SK-N-SH treated with all-trans-retinoic acid at 6 μM for 48 hours (cell line): Measurements from ENCODE around the gene LRCOL1.

Experiments
- ATAC-seq: fragments of 200-7000 bp; cut with Tn5 transposase; 3 replicates; pipeline ENCODE4 v1.9.1; 2020; ENCODE audit warnings: mild to moderate bottlenecking, moderate library complexity
- ARNTL ChIP-seq: fragments of 450-650 bp; formaldehyde crosslinking; IDR thresholded peaks from 2 replicates; pipeline ENCODE4 v1.5.0; 2020; ENCODE audit warnings: low read depth, mild to moderate bottlenecking, moderate library complexity, borderline replicate concordance
- ESRRG ChIP-seq: fragments of 250-450 bp; sonication (Bioruptor Pico); IDR thresholded peaks from 2 replicates; pipeline ENCODE4 v1.6.1; 2021; ENCODE audit warnings: mild to moderate bottlenecking
- GLIS3 ChIP-seq: fragments of 250-450 bp; sonication (Bioruptor Pico); IDR thresholded peaks from 2 replicates; pipeline ENCODE4 v1.5.0; 2020; ENCODE audit warnings: mild to moderate bottlenecking, moderate library complexity
- OSR1 ChIP-seq: fragments of 250-450 bp; sonication (Bioruptor Pico); IDR thresholded peaks from 2 replicates; pipeline ENCODE4 v1.8.0; 2022; ENCODE audit warnings: moderate library complexity, mild to moderate bottlenecking, inconsistent platforms
- PPARA ChIP-seq: fragments of 250-450 bp; sonication (Bioruptor Pico); IDR thresholded peaks from 2 replicates; pipeline ENCODE4 v1.5.0; 2020; ENCODE audit warnings: mild to moderate bottlenecking, borderline replicate concordance
- SNAI2 ChIP-seq: fragments of 250-450 bp; sonication (Bioruptor Pico); IDR thresholded peaks from 2 replicates; pipeline ENCODE4 v1.5.0; 2020; ENCODE audit warnings: mild to moderate bottlenecking, moderate library complexity
- TCF4 ChIP-seq: fragments of 250-450 bp; sonication (Bioruptor Pico); IDR thresholded peaks from 2 replicates; pipeline ENCODE4 v1.8.0; 2021; ENCODE audit warnings: mild to moderate bottlenecking, moderate library complexity, borderline replicate concordance
- TOX ChIP-seq: fragments of 250-450 bp; sonication (Bioruptor Pico); IDR thresholded peaks from 2 replicates; pipeline ENCODE4 v1.8.0; 2021; ENCODE audit warnings: mild to moderate bottlenecking, moderate library complexity, borderline replicate concordance
- ZC3H10 ChIP-seq: fragments of 250-450 bp; sonication (Bioruptor Pico); IDR thresholded peaks from 2 replicates; pipeline ENCODE4 v1.5.1; 2021; ENCODE audit warnings: mild to moderate bottlenecking, moderate library complexity
- ZFP3 ChIP-seq: fragments of 250-450 bp; sonication (Bioruptor Pico); IDR thresholded peaks from 2 replicates; pipeline ENCODE4 v1.5.0; 2020; ENCODE audit warnings: mild to moderate bottlenecking, moderate library complexity
- ZFP30 ChIP-seq: fragments of 450-650 bp; formaldehyde crosslinking; IDR thresholded peaks from 2 replicates; pipeline ENCODE4 v1.5.0; 2022; ENCODE audit warnings: mild to moderate bottlenecking, moderate library complexity
- ZNF565 ChIP-seq: fragments of 450-650 bp; formaldehyde crosslinking; conservative IDR thresholded peaks from 2 replicates; pipeline ENCODE4 v1.5.0; 2020; ENCODE audit warnings: low read depth, mild to moderate bottlenecking, moderate library complexity
- ZNF70 ChIP-seq: fragments of 450-650 bp; formaldehyde crosslinking; IDR thresholded peaks from 2 replicates; pipeline ENCODE4 v1.5.0; 2020; ENCODE audit warnings: mild to moderate bottlenecking, moderate library complexity
- ZNF8 ChIP-seq: fragments of 450-650 bp; formaldehyde crosslinking; IDR thresholded peaks from 2 replicates; pipeline ENCODE4 v1.5.0; 2020; ENCODE audit warnings: mild to moderate bottlenecking, moderate library complexity
- TF ChIP-seq, protein P1 (sequence below): fragments of 250-450 bp; sonication (Bioruptor Pico); IDR thresholded peaks from 2 replicates; pipeline ENCODE4 v1.8.0; 2020; ENCODE audit warnings: mild to moderate bottlenecking, moderate library complexity, borderline replicate concordance
- TF ChIP-seq, protein P2 (sequence below): fragments of 250-450 bp; sonication (Bioruptor Pico); IDR thresholded peaks from 2 replicates; pipeline ENCODE4 v1.5.0; 2020; ENCODE audit warnings: mild to moderate bottlenecking, moderate library complexity
- TF ChIP-seq, protein P3 (sequence below): fragments of 250-450 bp; sonication (Bioruptor Pico); IDR thresholded peaks from 2 replicates; pipeline ENCODE4 v1.8.0; 2021; ENCODE audit warnings: low read depth, mild to moderate bottlenecking, moderate library complexity, borderline replicate concordance
- TF ChIP-seq, protein P4 (sequence below): fragments of 250-450 bp; sonication (Bioruptor Pico); IDR thresholded peaks from 2 replicates; pipeline ENCODE4 v1.5.1; 2020; ENCODE audit warnings: low read depth, mild to moderate bottlenecking, moderate library complexity
- TF ChIP-seq, protein P5 (sequence below): fragments of 250-450 bp; sonication (Bioruptor Pico); IDR thresholded peaks from 2 replicates; pipeline ENCODE4 v1.5.1; 2021; ENCODE audit warnings: mild to moderate bottlenecking, moderate library complexity

The LRCOL1 gene

DNA sequence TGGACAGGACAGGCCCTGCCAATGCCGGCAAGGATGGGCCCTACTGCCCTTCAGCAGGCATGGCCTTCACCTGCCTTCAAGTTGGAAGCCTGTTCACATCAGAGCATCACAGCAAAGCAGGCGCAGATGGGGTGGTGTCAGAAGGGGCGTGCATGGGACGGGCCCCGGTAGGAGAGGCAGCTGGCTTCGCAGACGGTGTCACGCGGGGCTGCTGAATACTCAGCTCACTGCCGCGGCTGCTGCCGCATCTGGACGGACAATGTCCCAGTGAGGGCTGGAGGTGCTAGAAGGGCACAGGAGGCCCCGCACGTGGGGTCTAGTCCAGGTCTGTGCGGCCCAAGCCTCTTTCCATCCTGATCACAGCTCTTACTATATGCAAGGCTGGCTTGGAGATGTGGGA, 42.1 kb downstream of the LRCOL1 start:
- no peak for ATAC-seq
- TF ChIP-seq, protein P1, sequence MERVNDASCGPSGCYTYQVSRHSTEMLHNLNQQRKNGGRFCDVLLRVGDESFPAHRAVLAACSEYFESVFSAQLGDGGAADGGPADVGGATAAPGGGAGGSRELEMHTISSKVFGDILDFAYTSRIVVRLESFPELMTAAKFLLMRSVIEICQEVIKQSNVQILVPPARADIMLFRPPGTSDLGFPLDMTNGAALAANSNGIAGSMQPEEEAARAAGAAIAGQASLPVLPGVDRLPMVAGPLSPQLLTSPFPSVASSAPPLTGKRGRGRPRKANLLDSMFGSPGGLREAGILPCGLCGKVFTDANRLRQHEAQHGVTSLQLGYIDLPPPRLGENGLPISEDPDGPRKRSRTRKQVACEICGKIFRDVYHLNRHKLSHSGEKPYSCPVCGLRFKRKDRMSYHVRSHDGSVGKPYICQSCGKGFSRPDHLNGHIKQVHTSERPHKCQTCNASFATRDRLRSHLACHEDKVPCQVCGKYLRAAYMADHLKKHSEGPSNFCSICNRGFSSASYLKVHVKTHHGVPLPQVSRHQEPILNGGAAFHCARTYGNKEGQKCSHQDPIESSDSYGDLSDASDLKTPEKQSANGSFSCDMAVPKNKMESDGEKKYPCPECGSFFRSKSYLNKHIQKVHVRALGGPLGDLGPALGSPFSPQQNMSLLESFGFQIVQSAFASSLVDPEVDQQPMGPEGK (CRISPR knock-in tag) = no peak
- TF ChIP-seq ZNF565 (CRISPR knock-in tag) = no peak
- TF ChIP-seq ZC3H10 = no peak
- no peak for TF ChIP-seq OSR1 (CRISPR knock-in tag)
- TF ChIP-seq, protein P2, sequence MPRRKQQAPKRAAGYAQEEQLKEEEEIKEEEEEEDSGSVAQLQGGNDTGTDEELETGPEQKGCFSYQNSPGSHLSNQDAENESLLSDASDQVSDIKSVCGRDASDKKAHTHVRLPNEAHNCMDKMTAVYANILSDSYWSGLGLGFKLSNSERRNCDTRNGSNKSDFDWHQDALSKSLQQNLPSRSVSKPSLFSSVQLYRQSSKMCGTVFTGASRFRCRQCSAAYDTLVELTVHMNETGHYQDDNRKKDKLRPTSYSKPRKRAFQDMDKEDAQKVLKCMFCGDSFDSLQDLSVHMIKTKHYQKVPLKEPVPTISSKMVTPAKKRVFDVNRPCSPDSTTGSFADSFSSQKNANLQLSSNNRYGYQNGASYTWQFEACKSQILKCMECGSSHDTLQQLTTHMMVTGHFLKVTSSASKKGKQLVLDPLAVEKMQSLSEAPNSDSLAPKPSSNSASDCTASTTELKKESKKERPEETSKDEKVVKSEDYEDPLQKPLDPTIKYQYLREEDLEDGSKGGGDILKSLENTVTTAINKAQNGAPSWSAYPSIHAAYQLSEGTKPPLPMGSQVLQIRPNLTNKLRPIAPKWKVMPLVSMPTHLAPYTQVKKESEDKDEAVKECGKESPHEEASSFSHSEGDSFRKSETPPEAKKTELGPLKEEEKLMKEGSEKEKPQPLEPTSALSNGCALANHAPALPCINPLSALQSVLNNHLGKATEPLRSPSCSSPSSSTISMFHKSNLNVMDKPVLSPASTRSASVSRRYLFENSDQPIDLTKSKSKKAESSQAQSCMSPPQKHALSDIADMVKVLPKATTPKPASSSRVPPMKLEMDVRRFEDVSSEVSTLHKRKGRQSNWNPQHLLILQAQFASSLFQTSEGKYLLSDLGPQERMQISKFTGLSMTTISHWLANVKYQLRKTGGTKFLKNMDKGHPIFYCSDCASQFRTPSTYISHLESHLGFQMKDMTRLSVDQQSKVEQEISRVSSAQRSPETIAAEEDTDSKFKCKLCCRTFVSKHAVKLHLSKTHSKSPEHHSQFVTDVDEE (CRISPR knock-in tag) = no peak
- TF ChIP-seq PPARA = no peak
- TF ChIP-seq, protein P3, sequence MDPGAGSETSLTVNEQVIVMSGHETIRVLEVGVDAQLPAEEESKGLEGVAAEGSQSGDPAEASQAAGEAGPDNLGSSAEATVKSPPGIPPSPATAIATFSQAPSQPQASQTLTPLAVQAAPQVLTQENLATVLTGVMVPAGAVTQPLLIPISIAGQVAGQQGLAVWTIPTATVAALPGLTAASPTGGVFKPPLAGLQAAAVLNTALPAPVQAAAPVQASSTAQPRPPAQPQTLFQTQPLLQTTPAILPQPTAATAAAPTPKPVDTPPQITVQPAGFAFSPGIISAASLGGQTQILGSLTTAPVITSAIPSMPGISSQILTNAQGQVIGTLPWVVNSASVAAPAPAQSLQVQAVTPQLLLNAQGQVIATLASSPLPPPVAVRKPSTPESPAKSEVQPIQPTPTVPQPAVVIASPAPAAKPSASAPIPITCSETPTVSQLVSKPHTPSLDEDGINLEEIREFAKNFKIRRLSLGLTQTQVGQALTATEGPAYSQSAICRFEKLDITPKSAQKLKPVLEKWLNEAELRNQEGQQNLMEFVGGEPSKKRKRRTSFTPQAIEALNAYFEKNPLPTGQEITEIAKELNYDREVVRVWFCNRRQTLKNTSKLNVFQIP (CRISPR knock-in tag) = no peak
- TF ChIP-seq, protein P4, sequence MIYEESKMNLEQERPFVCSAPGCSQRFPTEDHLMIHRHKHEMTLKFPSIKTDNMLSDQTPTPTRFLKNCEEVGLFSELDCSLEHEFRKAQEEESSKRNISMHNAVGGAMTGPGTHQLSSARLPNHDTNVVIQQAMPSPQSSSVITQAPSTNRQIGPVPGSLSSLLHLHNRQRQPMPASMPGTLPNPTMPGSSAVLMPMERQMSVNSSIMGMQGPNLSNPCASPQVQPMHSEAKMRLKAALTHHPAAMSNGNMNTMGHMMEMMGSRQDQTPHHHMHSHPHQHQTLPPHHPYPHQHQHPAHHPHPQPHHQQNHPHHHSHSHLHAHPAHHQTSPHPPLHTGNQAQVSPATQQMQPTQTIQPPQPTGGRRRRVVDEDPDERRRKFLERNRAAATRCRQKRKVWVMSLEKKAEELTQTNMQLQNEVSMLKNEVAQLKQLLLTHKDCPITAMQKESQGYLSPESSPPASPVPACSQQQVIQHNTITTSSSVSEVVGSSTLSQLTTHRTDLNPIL = no peak
- no peak for TF ChIP-seq ZNF8
- TF ChIP-seq ARNTL (CRISPR knock-in tag) = no peak
- TF ChIP-seq TOX (CRISPR knock-in tag) = no peak
- TF ChIP-seq, protein P5, sequence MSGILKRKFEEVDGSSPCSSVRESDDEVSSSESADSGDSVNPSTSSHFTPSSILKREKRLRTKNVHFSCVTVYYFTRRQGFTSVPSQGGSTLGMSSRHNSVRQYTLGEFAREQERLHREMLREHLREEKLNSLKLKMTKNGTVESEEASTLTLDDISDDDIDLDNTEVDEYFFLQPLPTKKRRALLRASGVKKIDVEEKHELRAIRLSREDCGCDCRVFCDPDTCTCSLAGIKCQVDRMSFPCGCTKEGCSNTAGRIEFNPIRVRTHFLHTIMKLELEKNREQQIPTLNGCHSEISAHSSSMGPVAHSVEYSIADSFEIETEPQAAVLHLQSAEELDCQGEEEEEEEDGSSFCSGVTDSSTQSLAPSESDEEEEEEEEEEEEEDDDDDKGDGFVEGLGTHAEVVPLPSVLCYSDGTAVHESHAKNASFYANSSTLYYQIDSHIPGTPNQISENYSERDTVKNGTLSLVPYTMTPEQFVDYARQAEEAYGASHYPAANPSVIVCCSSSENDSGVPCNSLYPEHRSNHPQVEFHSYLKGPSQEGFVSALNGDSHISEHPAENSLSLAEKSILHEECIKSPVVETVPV = no peak
- no peak for TF ChIP-seq GLIS3 (CRISPR knock-in tag)
- no peak for TF ChIP-seq SNAI2 (CRISPR knock-in tag)
- TF ChIP-seq ZFP30 = no peak
- TF ChIP-seq ZNF70 (CRISPR knock-in tag) = no peak
- TF ChIP-seq ZFP3 = no peak

DNA sequence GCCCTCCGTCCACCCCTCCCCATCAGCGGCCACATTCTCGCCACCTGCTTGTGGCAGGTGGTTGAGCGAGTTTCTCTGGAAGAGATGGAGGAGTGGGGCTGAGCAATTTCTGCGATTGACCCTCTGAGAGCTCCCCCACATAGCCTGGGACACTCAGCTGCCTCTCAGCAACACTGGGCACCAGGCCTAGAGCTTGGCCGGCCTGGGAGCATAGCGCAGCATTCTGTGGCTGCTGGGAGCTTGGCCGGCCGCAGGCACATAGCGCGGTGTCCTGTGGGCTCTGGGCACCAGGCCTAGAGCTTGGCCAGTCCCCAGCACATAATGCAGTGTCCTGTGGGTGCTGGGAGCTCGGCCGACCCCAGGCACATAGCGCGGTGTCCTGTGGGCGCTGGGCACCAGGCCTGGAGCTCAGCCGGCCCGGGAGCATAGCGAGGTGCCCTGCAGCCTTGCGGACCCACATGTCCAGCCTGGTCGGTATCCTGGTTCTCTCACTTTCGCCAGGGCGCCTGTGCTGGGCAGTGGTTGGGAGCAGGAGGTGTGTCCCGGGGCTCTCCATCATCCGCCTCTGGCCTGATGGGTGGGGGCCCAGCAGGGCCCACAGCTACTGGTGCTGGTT, 43.8 kb downstream of the LRCOL1 start:
- ATAC-seq = no peak
- TF ChIP-seq TOX (CRISPR knock-in tag) (no peak), ESRRG (CRISPR knock-in tag) (no peak), TCF4 (CRISPR knock-in tag) (no peak)
- TF ChIP-seq, protein P3 (CRISPR knock-in tag) = no peak
- TF ChIP-seq, protein P5 = no peak
